GM19043 (cell line): Measurements from ENCODE around the gene PIK3CD.
"Not testable (repeated sequence)": the region's sequence is repeated elsewhere in the genome, so short reads cannot be mapped to it uniquely, and the experiment has no call there.

Source experiments
- ATAC-seq: cut with Tn5 transposase; IDR thresholded peaks from one replicate; pipeline ENCODE4 v1.9.1; 2021; ENCODE audit warnings: low read depth; ENCODE audit not compliant: unreplicated experiment

The PIK3CD gene

GRCh38 chr1:9761855-9762254 lies 110.3 kb downstream of the PIK3CD start:
- ATAC-seq = no peak

- not testable (repeated sequence) for ATAC-seq
Observed at GRCh38 chr1:9762446-9762845, 110.9 kb downstream of the PIK3CD start.

GRCh38 chr1:9763914-9764313 lies 112.4 kb downstream of the PIK3CD start:
- ATAC-seq = no peak

GRCh38 chr1:9764550-9764949 lies 113.0 kb downstream of the PIK3CD start:
- ATAC-seq = no peak

- ATAC-seq = no peak
Observed at GRCh38 chr1:9766759-9767442, 115.4 kb downstream of the PIK3CD start.

- no peak for ATAC-seq
Observed at GRCh38 chr1:9767964-9768668, 116.6 kb downstream of the PIK3CD start.

- no peak for ATAC-seq
Observed at GRCh38 chr1:9768983-9769382, 117.5 kb downstream of the PIK3CD start.

GRCh38 chr1:9770298-9770697 lies 118.8 kb downstream of the PIK3CD start:
- no peak for ATAC-seq

- no peak for ATAC-seq
Observed at GRCh38 chr1:9774712-9775679, 123.5 kb downstream of the PIK3CD start.

- no peak for ATAC-seq
Observed at GRCh38 chr1:9776685-9777084, 125.2 kb downstream of the PIK3CD start.
